Posterior cingulate gyrus (tissue), 11 donors: ENCODE data around the gene PHACTR2.
"Not testable (repeated sequence)": the region's sequence is repeated elsewhere in the genome, so short reads cannot be mapped to it uniquely, and the experiment has no call there.

Experiments
- DNase-seq, 10 donors: peaks; one replicate each; pipeline versions ENCODE4 v3.0.0 to v3.0.0-alpha.2; 2020 to 2021; ENCODE audit warnings: mixed read lengths in 3 of 10
- intact Hi-C: fragments of 100-400 bp; cut with DNase I; formaldehyde crosslinking; loops from one replicate; pipeline ENCODE4 v1.15.1; 2023

Gene PHACTR2

GRCh38 chr6:143842902-143843676, 165.3 kb downstream of the PHACTR2 start, which contains the start of gene LTV1:
Gene LTV1, plus strand, starts transcription at chr6:143843338. Its CDS starts 140 bp downstream, at chr6:143843478.
- intact Hi-C loops: loop anchor here (5.0 to 10.0 kb wide), 3 partner anchors 166 to 268 kb away; partner anchors contain the start of genes PHACTR2 and SF3B5
- DNase-seq: peak; percentile 95 to 100 (median 98)

- DNase-seq: no peak
- intact Hi-C loops: loop anchor here (5.0 to 10.0 kb wide), 3 partner anchors 166 to 269 kb away; partner anchors contain the start of genes PHACTR2 and SF3B5
Measured at GRCh38 chr6:143843677-143843999, 165.9 kb downstream of the PHACTR2 start.

- no peak for DNase-seq
- intact Hi-C loops: loop anchor here (5.0 to 10.0 kb wide), 3 partner anchors 167 to 269 kb away; partner anchors contain the start of genes PHACTR2 and SF3B5
Measured at GRCh38 chr6:143844006-143844405, 166.2 kb downstream of the PHACTR2 start.

- intact Hi-C loops: loop anchor here (10.0 kb wide), 2 partner anchors 250 to 270 kb away; partner anchors contain the start of gene SF3B5
- DNase-seq: no peak
Measured at GRCh38 chr6:143845033-143845432, 167.3 kb downstream of the PHACTR2 start.

GRCh38 chr6:143851706-143852105, 173.9 kb downstream of the PHACTR2 start:
- DNase-seq: not testable (repeated sequence)

GRCh38 chr6:143855057-143855456, 177.3 kb downstream of the PHACTR2 start:
- not testable (repeated sequence) for DNase-seq

More at GRCh38 chr6:143851706-143852105, 173.9 kb downstream of the PHACTR2 start:
- intact Hi-C loops: not testable (repeated sequence)

GRCh38 chr6:143856762-143857161, 179.0 kb downstream of the PHACTR2 start:
- intact Hi-C loops: not testable (repeated sequence)

More at GRCh38 chr6:143855057-143855456, 177.3 kb downstream of the PHACTR2 start:
- intact Hi-C loops: not testable (repeated sequence)

GRCh38 chr6:143857651-143858050, 179.9 kb downstream of the PHACTR2 start:
- no peak for DNase-seq
- intact Hi-C loops: no loop called here

More at GRCh38 chr6:143856762-143857161, 179.0 kb downstream of the PHACTR2 start:
- DNase-seq: not testable (repeated sequence)

- intact Hi-C loops: no loop called here
Measured at GRCh38 chr6:143859891-143860660, 182.3 kb downstream of the PHACTR2 start.

GRCh38 chr6:143863771-143864170, 186.0 kb downstream of the PHACTR2 start:
- no peak for DNase-seq
- intact Hi-C loops: no loop called here

More at GRCh38 chr6:143859891-143860660, 182.3 kb downstream of the PHACTR2 start:
- no peak for DNase-seq

- DNase-seq: no peak
- intact Hi-C loops: no loop called here
Measured at GRCh38 chr6:143864234-143864633, 186.5 kb downstream of the PHACTR2 start, which contains the start of gene ZC2HC1B. Gene ZC2HC1B, plus strand, starts transcription at chr6:143864474. Its CDS starts 66 bp downstream, at chr6:143864540.

- DNase-seq: no peak
- intact Hi-C loops: no loop called here
Measured at GRCh38 chr6:143867236-143867635, 189.5 kb downstream of the PHACTR2 start.

GRCh38 chr6:143868808-143869207, 191.0 kb downstream of the PHACTR2 start:
- DNase-seq, intact Hi-C loops: not testable (repeated sequence)

GRCh38 chr6:143871202-143871730, 193.5 kb downstream of the PHACTR2 start:
- intact Hi-C loops, DNase-seq: not testable (repeated sequence)

- DNase-seq: no peak
- intact Hi-C loops: no loop called here
Measured at GRCh38 chr6:143872201-143872600, 194.4 kb downstream of the PHACTR2 start.

- intact Hi-C loops: not testable (repeated sequence)
- peak in 1 of 10 donors; percentile 72 for DNase-seq
Measured at GRCh38 chr6:143873600-143873999, 195.8 kb downstream of the PHACTR2 start.

GRCh38 chr6:143874503-143874902, 196.7 kb downstream of the PHACTR2 start:
- DNase-seq, intact Hi-C loops: not testable (repeated sequence)

- DNase-seq: no peak
- intact Hi-C loops: no loop called here
Measured at GRCh38 chr6:143877584-143878271, 200.0 kb downstream of the PHACTR2 start.

GRCh38 chr6:143878272-143878760, 200.6 kb downstream of the PHACTR2 start:
- no peak for DNase-seq
- intact Hi-C loops: no loop called here

GRCh38 chr6:143880412-143880811, 202.6 kb downstream of the PHACTR2 start:
- DNase-seq: no peak
- intact Hi-C loops: no loop called here
